ENCODE data around the gene SLC35E2B. TPM values are rescaled to one million over a fixed set of nuclear protein-coding genes. Genes with fewer than 3 reads are reported as not detected.

SLC35E2B gene
- polyA plus RNA-seq, 3 donors, result 12.2 to 29.2 (median 17.7) TPM

- Mint-ChIP-seq H3K27ac (no peak overlapping the region), H3K27me3 (ENCODE audit: low read depth in 3 of 3) (peaks cover 14 to 44% (median 22%) of the 10 kb centered on the region in 3 donors), H3K4me3 (peak overlapping the region in 1 of 2 donors; percentile 35), H3K9me3 (peaks cover 0 to 11% (median 3%) of the 10 kb centered on the region in 7 donors), H3K36me3 (peaks cover 4 to 12% of the 10 kb centered on the region in 2 donors), H3K4me1 (peaks cover 2% of the 10 kb centered on the region)
- intact Hi-C loops (cut with micrococcal nuclease), result no loop called here
- H3K9ac ChIP-seq (ENCODE audit: insufficient read depth, low read length, poor library complexity, severe bottlenecking), result no peak overlapping the region
- H3K36me3 ChIP-seq (replicated peaks in 1 of 2; ENCODE audit: control insufficient read depth in 1 of 2, insufficient read depth in 2 of 2, low read length in 2 of 2), result no peaks in the 10 kb centered on the region
- peaks cover 3 to 9% of the 10 kb centered on the region in 2 donors for H3K4me1 ChIP-seq (ENCODE audit: control insufficient read depth in 1 of 2, insufficient read depth in 2 of 2, low read length in 2 of 2)
- H3K9me3 ChIP-seq (replicated peaks in 1 of 2; ENCODE audit: control insufficient read depth in 1 of 2, insufficient read depth in 1 of 2, low read length in 2 of 2), result no peaks in the 10 kb centered on the region
- peaks cover 11 to 30% of the 10 kb centered on the region in 2 donors for H3K27me3 ChIP-seq (ENCODE audit: control insufficient read depth in 2 of 2, insufficient read depth in 2 of 2, low read length in 2 of 2)
- no peak overlapping the region for H3K4me2 ChIP-seq (replicated peaks; ENCODE audit: extremely low read depth, low read length, poor library complexity, severe bottlenecking)
- TF ChIP-seq CTCF (IDR thresholded peaks at IDR 0.05), result no peak
- H2AFZ ChIP-seq (ENCODE audit: insufficient read depth, low read depth, low read length, poor library complexity, severe bottlenecking), result no peak overlapping the region
- DNase-seq, result peak in 1 of 3 donors; percentile 4
- H3K4me3 ChIP-seq (replicated peaks in 1 of 3; ENCODE audit: low read depth in 2 of 3, low read length in 3 of 3), result no peak overlapping the region
- WGBS (ENCODE audit: insufficient coverage), result 96% methylated on average over 49 of the region's 53 CpGs
- no peaks in the 10 kb centered on the region for H3K79me2 ChIP-seq (ENCODE audit: insufficient read depth, low read length)
- H4K20me1 ChIP-seq (ENCODE audit: insufficient read depth, low read length), result no peaks in the 10 kb centered on the region
- no peak overlapping the region for H3K27ac ChIP-seq (ENCODE audit: low read depth in 1 of 2, low read length in 2 of 2)
These were observed 64.5 kb downstream of the SLC35E2B start for GRCh38 chr1:1627829-1628753.

- H3K27ac ChIP-seq (ENCODE audit: low read depth in 1 of 2, low read length in 2 of 2), result no peak overlapping the region
- H3K4me2 ChIP-seq (replicated peaks; ENCODE audit: extremely low read depth, low read length, poor library complexity, severe bottlenecking), result no peak overlapping the region
- no peak overlapping the region for H3K9ac ChIP-seq (ENCODE audit: insufficient read depth, low read length, poor library complexity, severe bottlenecking)
- H3K9me3 ChIP-seq (replicated peaks in 1 of 2; ENCODE audit: control insufficient read depth in 1 of 2, insufficient read depth in 1 of 2, low read length in 2 of 2), result no peaks in the 10 kb centered on the region
- peak in 1 of 3 donors; percentile 2 for DNase-seq
- H3K36me3 ChIP-seq (replicated peaks in 1 of 2; ENCODE audit: control insufficient read depth in 1 of 2, insufficient read depth in 2 of 2, low read length in 2 of 2), result no peaks in the 10 kb centered on the region
- TF ChIP-seq CTCF (IDR thresholded peaks at IDR 0.05), result no peak
- peaks cover 3 to 9% of the 10 kb centered on the region in 2 donors for H3K4me1 ChIP-seq (ENCODE audit: control insufficient read depth in 1 of 2, insufficient read depth in 2 of 2, low read length in 2 of 2)
- H3K4me3 ChIP-seq (replicated peaks in 1 of 3; ENCODE audit: low read depth in 2 of 3, low read length in 3 of 3), result no peak overlapping the region
- Mint-ChIP-seq H3K4me3 (no peak overlapping the region), H3K9me3 (peaks cover 0 to 11% (median 3%) of the 10 kb centered on the region in 7 donors), H3K4me1 (peaks cover 2% of the 10 kb centered on the region), H3K27me3 (ENCODE audit: low read depth in 3 of 3) (peaks cover 14 to 42% (median 24%) of the 10 kb centered on the region in 3 donors), H3K36me3 (peaks cover 4 to 12% of the 10 kb centered on the region in 2 donors), H3K27ac (no peak overlapping the region)
- peaks cover 11 to 29% of the 10 kb centered on the region in 2 donors for H3K27me3 ChIP-seq (ENCODE audit: control insufficient read depth in 2 of 2, insufficient read depth in 2 of 2, low read length in 2 of 2)
- no peaks in the 10 kb centered on the region for H4K20me1 ChIP-seq (ENCODE audit: insufficient read depth, low read length)
- no peaks in the 10 kb centered on the region for H3K79me2 ChIP-seq (ENCODE audit: insufficient read depth, low read length)
- H2AFZ ChIP-seq (ENCODE audit: insufficient read depth, low read depth, low read length, poor library complexity, severe bottlenecking), result no peak overlapping the region
- 74% methylated on average over 34 of the region's 37 CpGs for WGBS (ENCODE audit: insufficient coverage)
- intact Hi-C loops (cut with micrococcal nuclease), result no loop called here
These were observed 65.2 kb downstream of the SLC35E2B start for GRCh38 chr1:1627261-1627828.

All from CD14-positive monocyte (primary cell).